HG03442 (cell line): ENCODE data around the gene RNASEL.
"Not testable (repeated sequence)": the region's sequence is repeated elsewhere in the genome, so short reads cannot be mapped to it uniquely, and the experiment has no call there.

Experiments
- ATAC-seq: cut with Tn5 transposase; IDR thresholded peaks from one replicate; pipeline ENCODE4 v1.9.1; 2021; ENCODE audit warnings: mild to moderate bottlenecking, moderate library complexity; ENCODE audit not compliant: unreplicated experiment

RNASEL gene

DNA sequence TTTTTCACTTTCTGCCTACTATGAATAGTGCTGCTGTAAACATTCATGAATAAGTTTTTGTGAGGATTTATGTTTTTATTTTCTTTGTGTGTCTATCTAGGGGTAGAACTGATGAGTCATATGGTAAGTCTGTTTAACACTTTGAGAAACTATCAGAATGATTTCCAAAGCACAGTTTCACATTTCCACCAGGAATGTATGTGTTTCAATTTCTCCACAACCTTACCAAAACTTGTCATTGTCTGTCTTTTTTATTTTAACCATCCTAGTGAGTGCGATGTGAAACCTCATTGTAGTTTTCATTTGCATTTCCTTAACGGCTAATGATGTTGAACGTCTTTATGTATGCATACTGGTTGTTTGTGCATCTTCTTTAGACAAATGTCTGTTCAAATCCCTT lies 23.5 kb downstream of the RNASEL start:
- ATAC-seq, result no peak

DNA sequence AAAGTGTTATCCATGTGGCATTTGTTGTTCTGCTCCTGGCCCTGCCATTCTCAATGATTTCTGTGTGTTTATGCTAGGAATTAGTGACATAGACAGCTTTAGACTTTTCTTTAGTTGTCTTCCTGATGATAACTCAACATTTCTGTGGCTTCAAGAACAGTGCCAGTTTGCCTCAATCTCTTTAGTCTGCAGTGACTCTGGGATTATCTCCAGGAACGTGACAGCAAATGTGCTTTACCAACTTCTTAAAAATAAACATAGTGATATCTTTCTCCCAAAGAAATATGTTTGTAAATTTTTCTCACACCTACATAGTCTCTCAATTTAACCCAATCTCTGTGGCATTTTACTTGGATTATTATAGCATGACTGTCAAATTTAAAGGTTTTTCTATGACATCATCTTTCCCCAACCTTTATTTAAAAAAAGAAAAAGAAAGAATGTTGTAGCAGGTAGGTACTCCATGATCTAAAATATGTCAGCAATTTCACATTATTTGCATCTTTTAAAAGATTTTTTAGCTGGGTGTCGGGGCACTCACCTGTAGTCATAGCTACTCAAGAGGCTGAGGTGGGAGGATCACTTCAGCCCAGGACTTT lies 24.6 kb downstream of the RNASEL start:
- ATAC-seq, result no peak

- no peak for ATAC-seq
These were observed 26.0 kb downstream of the RNASEL start for GRCh38 chr1:182563095-182563494.

DNA sequence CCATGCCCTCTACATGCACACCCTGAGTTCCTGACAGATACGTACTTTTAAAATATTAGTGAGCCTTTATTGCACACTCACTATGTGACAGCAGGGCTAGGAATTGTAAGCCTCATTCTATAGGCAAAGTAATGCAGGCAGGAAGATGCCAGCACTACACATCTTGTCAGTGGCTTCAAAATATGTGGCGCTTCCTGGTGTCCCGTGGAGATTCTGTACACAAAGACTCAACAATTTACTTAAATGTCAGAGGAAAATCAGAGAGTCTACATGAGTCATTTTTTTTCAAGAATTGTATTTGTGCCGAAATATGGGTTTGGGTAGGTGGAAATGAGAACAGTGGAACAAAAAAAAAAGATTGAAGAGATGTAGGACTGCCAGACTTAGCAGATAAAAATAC lies 27.6 kb downstream of the RNASEL start:
- no peak for ATAC-seq

DNA sequence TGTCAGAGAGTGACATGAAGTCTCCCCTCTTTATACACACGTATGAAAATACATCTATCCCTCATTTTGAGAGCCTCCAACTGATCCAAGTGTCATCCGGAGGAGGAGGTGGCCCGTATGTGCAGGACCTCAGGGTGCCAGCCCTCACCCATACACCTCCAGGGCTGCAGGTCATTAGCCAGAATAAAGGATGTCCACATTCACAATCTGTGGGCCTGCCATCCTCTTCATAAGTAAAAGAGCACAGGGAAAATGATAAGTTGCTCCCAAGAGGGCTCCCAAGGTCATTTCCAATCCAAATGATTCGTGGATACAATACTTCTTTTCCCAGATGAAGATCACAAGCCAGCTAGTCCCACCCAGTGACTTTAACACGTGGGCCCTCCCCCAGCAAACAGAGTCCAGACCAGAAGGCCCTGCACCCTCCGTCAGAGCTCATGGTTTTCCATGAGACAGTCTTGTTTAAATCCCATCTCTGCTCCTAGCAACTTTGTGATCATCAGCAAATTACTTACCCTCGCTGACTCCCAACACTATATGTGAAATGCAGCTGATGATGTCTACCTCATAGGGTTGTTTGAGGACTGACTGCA lies 28.6 kb downstream of the RNASEL start:
- no peak for ATAC-seq

DNA sequence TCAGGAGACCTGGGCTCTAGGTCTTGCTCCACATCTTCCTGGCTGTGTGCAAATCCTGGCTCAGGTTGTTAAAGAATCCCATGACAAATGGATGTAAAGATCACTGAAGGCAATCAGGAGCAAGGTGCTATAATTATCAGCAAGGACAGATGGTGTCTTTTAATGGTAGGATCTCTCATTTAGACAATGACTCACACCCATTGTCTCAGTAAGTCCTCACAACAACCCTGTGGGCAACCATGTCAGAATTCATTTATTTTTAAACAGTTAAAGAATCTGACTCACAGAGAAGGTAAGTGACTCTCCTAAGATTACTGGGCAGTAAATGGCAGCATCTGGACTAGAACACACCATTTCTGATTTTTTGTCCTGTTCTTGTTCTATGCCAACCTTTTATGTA lies 32.8 kb downstream of the RNASEL start:
- ATAC-seq, result no peak

GRCh38 chr1:182555493-182555892 lies 33.6 kb downstream of the RNASEL start:
- no peak for ATAC-seq

DNA sequence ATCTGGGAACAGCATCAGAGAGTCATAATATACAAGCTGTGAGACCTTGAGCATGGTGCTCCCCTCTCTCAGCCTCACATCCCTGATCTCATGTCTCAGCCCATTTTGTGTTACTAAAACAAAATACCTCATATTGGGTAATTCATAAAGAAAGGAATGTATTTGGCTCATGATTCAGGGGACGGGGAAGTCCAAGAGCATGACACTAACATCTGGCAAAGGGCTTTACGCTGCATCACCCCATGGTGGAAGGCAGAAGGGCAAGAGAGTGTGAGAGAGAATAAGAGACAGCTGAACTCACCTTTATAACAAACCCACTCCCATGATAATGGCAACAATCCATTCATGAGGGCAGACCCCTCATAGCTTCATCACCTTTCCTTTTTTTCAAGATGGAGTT lies 36.5 kb downstream of the RNASEL start:
- no peak for ATAC-seq

DNA sequence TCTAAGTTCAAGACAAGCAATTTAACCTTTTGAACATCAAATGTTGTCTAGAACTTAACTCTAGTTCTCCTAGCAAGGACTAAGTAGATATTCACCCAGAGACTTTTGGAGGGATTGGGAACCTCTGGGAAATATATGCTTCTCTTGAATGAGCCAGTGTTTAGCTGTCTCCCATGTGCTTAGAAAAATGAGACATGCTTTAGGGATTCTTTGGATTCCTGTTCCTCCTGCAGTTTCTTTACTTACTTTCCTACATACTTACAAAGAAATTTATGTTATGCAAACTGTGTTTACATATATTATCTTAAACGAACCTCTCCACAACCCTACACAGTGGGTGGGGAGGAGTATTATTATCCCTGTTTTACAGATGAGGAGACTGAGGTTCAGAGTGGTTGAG lies 39.2 kb downstream of the RNASEL start:
- no peak for ATAC-seq

DNA sequence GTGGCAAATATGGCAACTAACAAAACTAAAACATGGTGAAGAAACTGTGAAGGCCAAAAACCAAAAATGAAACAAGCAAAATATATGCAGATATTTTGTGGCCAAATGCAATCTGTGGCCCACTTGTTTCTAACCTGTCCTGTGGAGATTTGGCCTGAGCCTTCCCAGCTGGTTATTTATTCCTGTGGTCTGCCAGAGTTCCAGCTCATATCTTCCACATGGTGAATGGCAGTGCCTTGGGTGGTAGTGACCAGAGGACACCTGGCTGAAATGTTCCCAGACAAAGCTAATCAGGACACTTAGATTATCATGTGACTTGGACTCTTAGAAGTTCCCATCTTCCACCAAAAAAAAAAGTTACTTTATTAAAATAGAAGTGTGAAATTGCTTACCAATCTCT lies 39.7 kb downstream of the RNASEL start:
- ATAC-seq, result no peak

DNA sequence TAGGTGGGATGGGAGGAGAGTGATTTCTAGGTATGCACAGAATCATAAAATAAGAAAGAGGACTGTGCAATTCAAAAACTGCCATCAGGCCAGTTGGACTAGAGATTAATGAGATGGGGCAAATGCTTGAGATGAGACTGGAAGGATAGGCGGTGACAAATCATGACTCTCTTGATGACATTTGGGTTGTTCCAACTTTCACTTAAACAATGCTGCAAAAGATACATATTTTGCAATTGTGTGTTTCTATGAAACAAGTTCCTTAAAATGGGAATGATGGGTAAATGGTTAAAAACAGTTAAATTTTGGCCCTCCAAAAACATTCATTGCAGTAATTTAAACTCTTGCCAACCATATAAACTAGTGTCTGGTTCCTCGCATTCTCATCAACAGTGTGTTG lies 55.2 kb downstream of the RNASEL start:
- ATAC-seq, result no peak

DNA sequence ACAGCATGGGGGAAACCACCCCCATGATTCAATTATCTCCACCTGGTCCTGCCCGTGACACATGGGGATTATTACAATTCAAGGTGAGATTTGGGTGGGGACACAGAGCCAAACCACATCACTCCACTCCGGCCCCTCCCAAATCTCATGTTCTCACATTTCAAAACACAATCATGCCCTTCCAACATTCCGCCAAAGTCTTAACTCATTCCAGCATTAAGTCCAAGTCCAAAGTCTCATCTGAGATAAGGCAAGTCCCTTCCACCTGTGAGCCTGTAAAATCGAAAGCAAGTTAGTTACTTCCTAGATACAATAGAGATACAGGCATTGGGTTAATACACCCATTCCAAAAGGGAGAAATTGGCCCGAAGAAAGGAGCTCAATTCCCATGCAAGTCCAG lies 60.9 kb downstream of the RNASEL start:
- ATAC-seq, result not testable (repeated sequence)

- no peak for ATAC-seq
These were observed 61.4 kb downstream of the RNASEL start for GRCh38 chr1:182527680-182528079.

DNA sequence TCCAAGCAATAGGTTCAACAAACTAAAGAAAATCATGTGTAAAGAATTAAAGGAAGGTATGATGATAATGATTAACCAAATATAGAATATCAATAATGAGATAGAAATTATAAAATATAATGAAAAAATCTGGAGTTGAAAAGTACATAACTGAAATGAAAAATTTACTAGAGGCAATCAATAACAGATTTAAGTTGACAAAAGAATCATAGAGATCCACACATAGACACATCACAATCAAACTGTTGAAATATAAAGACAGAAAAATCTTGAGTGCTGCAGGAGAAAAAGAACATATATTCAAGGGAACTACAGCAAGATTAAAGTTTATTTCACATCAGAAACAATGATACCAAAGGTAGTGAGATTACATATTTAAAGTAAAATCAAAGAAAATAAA lies 63.7 kb downstream of the RNASEL start:
- no peak for ATAC-seq
